PFSK-1 (cell line): Measurements from ENCODE around the gene REXO4.

Source experiments
- FOXP2 ChIP-seq: optimal IDR thresholded peaks from 2 replicates; pipeline ENCODE3; 2011; ENCODE audit warnings: borderline replicate concordance, control low read depth, inconsistent platforms; ENCODE audit not compliant: insufficient read depth; ENCODE audit errors: extremely low read length, extremely low read depth
- POLR2AphosphoS5 ChIP-seq: IDR thresholded peaks from 2 replicates; pipeline ENCODE4 v1.6.1; 2012; ENCODE audit warnings: low read depth, mild to moderate bottlenecking, control low read depth, low read length, moderate library complexity
- SIN3A ChIP-seq: IDR thresholded peaks from 2 replicates; pipeline ENCODE4 v1.6.1; 2012; ENCODE audit warnings: mild to moderate bottlenecking, low read length, moderate library complexity, borderline replicate concordance; ENCODE audit not compliant: insufficient read depth
- TAF1 ChIP-seq: IDR thresholded peaks from 2 replicates; pipeline ENCODE4 v1.6.1; 2012; ENCODE audit warnings: low read length, control low read depth, borderline replicate concordance; ENCODE audit not compliant: insufficient read depth
- TF ChIP-seq, protein P1 (sequence below), 2 experiments: IDR thresholded peaks; 2 replicates each; pipeline versions ENCODE4 v1.6.1 to v1.8.0; 2011 to 2012; ENCODE audit warnings: low read depth in 2 of 2, low read length in 2 of 2, control low read depth in 1 of 2, inconsistent platforms in 1 of 2, mild to moderate bottlenecking in 1 of 2, moderate library complexity in 1 of 2; ENCODE audit not compliant: insufficient read depth in 1 of 2

Gene REXO4

DNA sequence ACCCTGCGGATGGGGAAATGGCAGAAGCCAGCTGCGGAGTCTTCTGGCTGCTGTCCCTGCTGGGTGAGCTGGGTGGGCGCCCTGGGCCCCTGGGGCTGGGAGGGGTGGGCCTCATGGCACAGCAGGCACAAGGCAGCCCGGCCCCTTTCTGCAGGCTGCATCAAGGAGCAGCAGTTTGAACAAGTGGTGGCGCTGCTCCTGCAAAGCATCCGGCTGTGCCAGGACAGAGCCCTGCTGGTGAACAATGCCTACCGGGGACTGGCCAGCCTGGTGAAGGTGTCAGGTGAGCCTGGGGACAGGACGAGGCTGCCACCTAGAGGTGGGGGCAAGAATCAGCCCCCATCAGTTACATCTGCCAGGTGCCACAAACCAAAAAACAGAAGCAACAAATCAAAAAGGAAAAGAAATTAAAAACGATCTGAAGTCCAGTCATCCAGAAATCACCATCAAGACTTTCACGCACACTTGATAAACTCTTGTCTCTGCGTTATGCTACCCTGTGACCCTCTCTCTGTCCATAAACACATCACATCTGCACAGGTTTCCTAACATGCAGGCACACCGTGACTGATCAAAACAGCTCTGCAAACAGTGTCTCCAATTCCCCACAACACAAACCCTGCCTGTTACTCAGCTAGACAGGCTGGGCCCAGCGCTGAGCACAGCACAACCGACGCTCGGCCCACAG is 13.9 kb downstream of the REXO4 start:
- TF ChIP-seq SIN3A (no peak), POLR2AphosphoS5 (0 out of 2 replicates have a peak, but pooled peaks have one; percentile 19)

DNA sequence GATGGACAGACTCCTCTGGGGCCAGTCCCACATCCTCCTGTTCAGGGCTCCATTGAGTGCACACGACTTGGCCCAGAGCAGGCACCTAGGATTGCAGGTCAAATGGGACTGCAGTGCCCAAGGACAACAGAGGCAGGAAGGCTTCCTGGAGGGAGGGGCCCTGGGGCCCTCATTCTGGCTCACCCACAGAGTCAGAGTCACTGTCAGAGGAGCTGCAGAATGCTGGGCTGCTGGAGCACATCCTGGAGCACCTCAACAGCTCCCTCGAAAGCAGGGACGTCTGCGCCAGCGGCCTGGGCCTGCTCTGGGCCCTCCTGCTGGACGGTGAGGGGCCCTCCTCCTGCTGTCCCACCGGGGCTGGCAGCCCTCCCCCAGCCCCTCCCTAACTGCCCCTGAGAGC is 15.1 kb downstream of the REXO4 start:
- TF ChIP-seq FOXP2 (no peak), TAF1 (no peak), SIN3A (no peak), POLR2AphosphoS5 (no peak)
- TF ChIP-seq, protein P1, sequence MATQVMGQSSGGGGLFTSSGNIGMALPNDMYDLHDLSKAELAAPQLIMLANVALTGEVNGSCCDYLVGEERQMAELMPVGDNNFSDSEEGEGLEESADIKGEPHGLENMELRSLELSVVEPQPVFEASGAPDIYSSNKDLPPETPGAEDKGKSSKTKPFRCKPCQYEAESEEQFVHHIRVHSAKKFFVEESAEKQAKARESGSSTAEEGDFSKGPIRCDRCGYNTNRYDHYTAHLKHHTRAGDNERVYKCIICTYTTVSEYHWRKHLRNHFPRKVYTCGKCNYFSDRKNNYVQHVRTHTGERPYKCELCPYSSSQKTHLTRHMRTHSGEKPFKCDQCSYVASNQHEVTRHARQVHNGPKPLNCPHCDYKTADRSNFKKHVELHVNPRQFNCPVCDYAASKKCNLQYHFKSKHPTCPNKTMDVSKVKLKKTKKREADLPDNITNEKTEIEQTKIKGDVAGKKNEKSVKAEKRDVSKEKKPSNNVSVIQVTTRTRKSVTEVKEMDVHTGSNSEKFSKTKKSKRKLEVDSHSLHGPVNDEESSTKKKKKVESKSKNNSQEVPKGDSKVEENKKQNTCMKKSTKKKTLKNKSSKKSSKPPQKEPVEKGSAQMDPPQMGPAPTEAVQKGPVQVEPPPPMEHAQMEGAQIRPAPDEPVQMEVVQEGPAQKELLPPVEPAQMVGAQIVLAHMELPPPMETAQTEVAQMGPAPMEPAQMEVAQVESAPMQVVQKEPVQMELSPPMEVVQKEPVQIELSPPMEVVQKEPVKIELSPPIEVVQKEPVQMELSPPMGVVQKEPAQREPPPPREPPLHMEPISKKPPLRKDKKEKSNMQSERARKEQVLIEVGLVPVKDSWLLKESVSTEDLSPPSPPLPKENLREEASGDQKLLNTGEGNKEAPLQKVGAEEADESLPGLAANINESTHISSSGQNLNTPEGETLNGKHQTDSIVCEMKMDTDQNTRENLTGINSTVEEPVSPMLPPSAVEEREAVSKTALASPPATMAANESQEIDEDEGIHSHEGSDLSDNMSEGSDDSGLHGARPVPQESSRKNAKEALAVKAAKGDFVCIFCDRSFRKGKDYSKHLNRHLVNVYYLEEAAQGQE (IDR thresholded peaks at IDR 0.05; ENCODE audit: insufficient read depth in 1 of 2, low read depth in 2 of 2, low read length in 2 of 2) = no peak

DNA sequence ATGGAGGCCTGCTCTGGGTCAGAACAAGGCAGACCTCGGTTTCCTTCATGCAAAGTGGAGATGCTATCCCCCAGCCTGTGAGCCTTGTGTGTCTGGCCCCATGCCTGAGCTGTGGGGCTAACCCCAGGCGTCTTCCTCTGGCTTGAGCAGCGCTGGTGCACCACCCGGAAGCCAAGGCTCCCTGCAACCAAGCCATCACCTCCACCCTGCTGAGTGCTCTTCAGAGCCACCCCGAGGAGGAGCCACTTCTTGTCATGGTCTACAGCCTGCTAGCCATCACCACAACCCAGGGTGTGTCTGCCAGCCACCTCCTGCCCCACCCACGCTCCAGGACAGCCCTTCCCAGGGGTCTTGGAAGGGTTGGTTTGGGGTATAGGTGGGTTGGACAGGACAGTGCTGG is 16.2 kb downstream of the REXO4 start:
- TF ChIP-seq, protein P1 (IDR thresholded peaks at IDR 0.05; ENCODE audit: insufficient read depth in 1 of 2, low read depth in 2 of 2, low read length in 2 of 2) = no peak
- TF ChIP-seq SIN3A (no peak), TAF1 (no peak), FOXP2 (no peak), POLR2AphosphoS5 (no peak)

DNA sequence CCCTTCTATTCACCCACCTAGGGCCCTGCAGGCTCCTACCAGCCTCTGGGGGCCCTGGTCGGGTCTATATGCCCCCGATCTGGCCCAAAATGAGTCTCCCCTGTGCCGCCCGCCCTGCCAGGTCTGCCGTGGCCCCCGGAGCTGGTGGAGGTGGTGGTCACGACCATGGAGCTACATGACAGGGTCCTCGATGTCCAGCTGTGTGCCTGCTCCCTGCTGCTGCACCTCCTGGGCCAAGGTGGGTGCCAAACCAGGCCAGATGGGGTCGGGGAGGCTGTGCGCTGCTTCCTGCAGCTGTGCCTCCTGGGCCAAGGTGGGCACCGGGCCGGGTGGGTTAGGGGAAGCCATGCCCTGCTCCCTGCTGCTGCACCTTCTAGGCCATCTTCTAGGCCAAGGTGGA is 17.5 kb downstream of the REXO4 start:
- TF ChIP-seq, protein P1 (IDR thresholded peaks at IDR 0.05; ENCODE audit: insufficient read depth in 1 of 2, low read depth in 2 of 2, low read length in 2 of 2) = no peak
- no peak for TF ChIP-seq TAF1

DNA sequence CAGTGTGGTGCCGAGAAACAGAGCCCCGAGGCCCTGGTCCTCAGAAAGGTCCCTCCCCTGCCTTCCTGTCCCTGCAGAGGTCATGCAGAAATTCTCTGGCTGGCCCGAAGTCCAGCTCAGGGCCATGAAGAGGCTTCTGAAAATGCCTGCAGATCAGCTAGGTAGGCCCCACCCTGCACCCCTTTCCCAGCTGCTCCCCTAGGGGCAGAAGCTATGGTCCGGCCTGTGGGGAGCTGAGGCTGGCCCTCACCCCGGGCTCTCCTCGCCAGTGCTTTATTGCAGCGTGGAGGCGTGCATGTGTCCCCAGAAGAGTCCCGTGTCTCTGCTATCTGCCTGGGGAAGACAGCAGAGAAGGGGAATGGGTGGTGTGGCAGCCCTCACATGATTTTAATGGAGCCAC is 19.9 kb downstream of the REXO4 start:
- TF ChIP-seq FOXP2 = no peak

DNA sequence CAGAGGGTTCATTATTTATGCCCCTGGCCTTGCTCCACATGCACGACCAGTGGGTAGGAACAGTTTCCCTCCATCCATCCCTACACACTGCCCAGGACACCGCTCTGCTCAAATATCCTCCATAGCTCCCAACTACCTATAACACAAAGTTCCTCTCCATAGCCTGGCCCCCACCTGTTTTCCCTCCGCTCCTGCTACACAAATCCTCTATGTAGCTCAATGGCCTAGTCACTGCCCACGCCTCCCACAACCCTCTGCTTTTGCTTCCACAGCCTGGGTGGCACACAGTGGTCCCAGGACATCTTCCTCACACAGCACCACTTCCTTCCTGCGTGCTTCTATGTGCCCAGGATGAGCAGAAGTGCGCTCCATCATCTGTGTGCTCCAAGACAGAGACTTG is 20.4 kb downstream of the REXO4 start:
- TF ChIP-seq FOXP2 (no peak), SIN3A (no peak), POLR2AphosphoS5 (no peak), TAF1 (no peak)
- TF ChIP-seq, protein P1 (IDR thresholded peaks at IDR 0.05; ENCODE audit: insufficient read depth in 1 of 2, low read depth in 2 of 2, low read length in 2 of 2) = no peak
